ENCODE results near the gene WNT1. TPM values are rescaled to one million over a fixed set of nuclear protein-coding genes. Genes with fewer than 3 reads are reported as not detected.

The WNT1 gene
- total RNA-seq, 1 donor from 2014 or later: not detected

GRCh38 chr12:49027846-49028555 lies 49.9 kb downstream of the WNT1 start:
- H3K27ac ChIP-seq: no peak overlapping the region
- intact Hi-C loops (cut with DNase I): no loop called here
- no peaks in the 10 kb centered on the region for H3K4me1 ChIP-seq
- H3K36me3 ChIP-seq: peaks cover 0 to 76% of the 10 kb centered on the region in 2 donors
- no peak for DNase-seq (ENCODE audit: extremely low spot score in 2 of 2)
- TF ChIP-seq POLR2A (IDR thresholded peaks at IDR 0.05) (no peak), POLR2AphosphoS5 (IDR thresholded peaks at IDR 0.05; ENCODE audit: insufficient read depth in 1 of 2, low read depth in 1 of 2) (no peak), CTCF (IDR thresholded peaks at IDR 0.05) (no peak)
- H3K9me3 ChIP-seq: no peaks in the 10 kb centered on the region
- H3K27me3 ChIP-seq: no peaks in the 10 kb centered on the region
- H3K4me3 ChIP-seq: no peak overlapping the region

GRCh38 chr12:49028666-49029275 lies 50.6 kb downstream of the WNT1 start:
- Histone ChIP-seq H3K27me3 (no peaks in the 10 kb centered on the region), H3K9me3 (no peaks in the 10 kb centered on the region), H3K36me3 (peaks cover 0 to 78% of the 10 kb centered on the region in 2 donors), H3K27ac (no peak overlapping the region), H3K4me1 (no peaks in the 10 kb centered on the region), H3K4me3 (no peak overlapping the region)
- DNase-seq (ENCODE audit: extremely low spot score in 2 of 2): no peak
- intact Hi-C loops (cut with DNase I): no loop called here
- TF ChIP-seq CTCF (IDR thresholded peaks at IDR 0.05): no peak

GRCh38 chr12:49030119-49030518 lies 52.0 kb downstream of the WNT1 start:
- DNase-seq (ENCODE audit: extremely low spot score in 2 of 2): no peak
- H3K4me1 ChIP-seq: no peaks in the 10 kb centered on the region
- H3K9me3 ChIP-seq: no peaks in the 10 kb centered on the region
- intact Hi-C loops (cut with DNase I): no loop called here
- peaks cover 0 to 80% of the 10 kb centered on the region in 2 donors for H3K36me3 ChIP-seq
- TF ChIP-seq POLR2AphosphoS5 (IDR thresholded peaks at IDR 0.05; ENCODE audit: insufficient read depth in 1 of 2, low read depth in 1 of 2): no peak
- H3K27ac ChIP-seq: no peak overlapping the region
- no peaks in the 10 kb centered on the region for H3K27me3 ChIP-seq
- no peak overlapping the region for H3K4me3 ChIP-seq

GRCh38 chr12:49030714-49031572 lies 52.8 kb downstream of the WNT1 start:
- H3K27ac ChIP-seq: no peak overlapping the region
- DNase-seq (ENCODE audit: extremely low spot score in 2 of 2): no peak
- no peak overlapping the region for H3K4me3 ChIP-seq
- no peaks in the 10 kb centered on the region for H3K27me3 ChIP-seq
- peaks cover 0 to 76% of the 10 kb centered on the region in 2 donors for H3K36me3 ChIP-seq
- no peaks in the 10 kb centered on the region for H3K9me3 ChIP-seq
- intact Hi-C loops (cut with DNase I): no loop called here
- H3K4me1 ChIP-seq: no peaks in the 10 kb centered on the region
- TF ChIP-seq CTCF (IDR thresholded peaks at IDR 0.05): no peak
- no peak for TF ChIP-seq POLR2AphosphoS5 (IDR thresholded peaks at IDR 0.05; ENCODE audit: insufficient read depth in 1 of 2, low read depth in 1 of 2)
- no peak for TF ChIP-seq POLR2A (IDR thresholded peaks at IDR 0.05)

GRCh38 chr12:49031573-49032161 lies 53.5 kb downstream of the WNT1 start:
- Histone ChIP-seq H3K27me3 (no peaks in the 10 kb centered on the region), H3K9me3 (no peaks in the 10 kb centered on the region), H3K27ac (no peak overlapping the region), H3K4me3 (no peak overlapping the region), H3K4me1 (no peaks in the 10 kb centered on the region), H3K36me3 (peaks cover 0 to 72% of the 10 kb centered on the region in 2 donors)
- TF ChIP-seq POLR2A (IDR thresholded peaks at IDR 0.05) (no peak), POLR2AphosphoS5 (IDR thresholded peaks at IDR 0.05; ENCODE audit: insufficient read depth in 1 of 2, low read depth in 1 of 2) (no peak), CTCF (IDR thresholded peaks at IDR 0.05) (no peak)
- DNase-seq (ENCODE audit: extremely low spot score in 2 of 2): no peak
- intact Hi-C loops (cut with DNase I): no loop called here
